Type B pancreatic cell (in vitro differentiated cells): ENCODE data around the gene ABCG8. TPM values are rescaled to one million over a fixed set of nuclear protein-coding genes. Genes with fewer than 3 reads are reported as not detected.

ENCODE experiments used
- DNase-seq: peaks from one replicate; pipeline ENCODE4 v3.0.0; 2021; ENCODE audit warnings: mixed read lengths; ENCODE audit not compliant: unreplicated experiment; ENCODE audit errors: extremely low spot score
- H3K27ac Mint-ChIP-seq: 2 replicates; pipeline ENCODE4 v1.8.0; 2021; ENCODE audit warnings: mild to moderate bottlenecking, mixed read lengths
- H3K27me3 Mint-ChIP-seq: 2 replicates; pipeline ENCODE4 v1.8.0; 2021; ENCODE audit warnings: mixed read lengths
- H3K36me3 Mint-ChIP-seq: 2 replicates; pipeline ENCODE4 v1.8.0; 2021; ENCODE audit warnings: mixed read lengths
- H3K4me1 Mint-ChIP-seq: one replicate; pipeline ENCODE4 v1.8.0; 2021; ENCODE audit warnings: mixed read lengths; ENCODE audit not compliant: unreplicated experiment
- H3K4me3 Mint-ChIP-seq: 2 replicates; pipeline ENCODE4 v1.8.0; 2021; ENCODE audit warnings: mild to moderate bottlenecking, mixed read lengths
- H3K9me3 Mint-ChIP-seq: 2 replicates; pipeline ENCODE4 v1.8.0; 2021; ENCODE audit warnings: mixed read lengths
- total RNA-seq: library from RNA; stranded (reverse); gene quantifications from 2 replicates; pipeline ENCODE4 v1.2.1, GENCODE V29; 2021; ENCODE audit warnings: low replicate concordance
- TF ChIP-seq, protein P1 (sequence below): fragments of 200-600 bp; sonication (generic); conservative IDR thresholded peaks from 2 replicates; pipeline ENCODE4 v1.5.0; 2021; ENCODE audit warnings: antibody characterized with exemption, mild to moderate bottlenecking

Gene ABCG8
- total RNA-seq, 1 donor from 2014 or later: not detected

DNA sequence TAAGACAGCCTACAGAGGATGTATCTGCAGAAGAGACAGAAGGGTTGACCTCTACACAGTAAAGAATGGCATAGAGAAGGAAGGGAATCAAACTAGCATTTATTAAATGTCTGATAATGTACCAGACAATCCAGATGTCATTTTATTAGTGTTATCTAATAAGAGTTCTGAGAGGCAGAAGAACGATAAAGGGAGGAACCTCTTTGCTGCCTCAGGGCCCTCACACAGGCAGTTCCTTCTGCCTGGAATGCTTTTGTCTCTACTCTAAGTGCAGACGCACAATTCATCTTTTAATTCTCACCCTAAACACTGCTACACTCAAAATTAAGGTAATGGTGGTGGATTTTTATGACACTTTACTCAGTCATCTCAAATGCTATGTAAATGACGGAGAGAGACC lies 92.5 kb downstream of the ABCG8 start:
- Mint-ChIP-seq H3K36me3 (peaks cover 28% of the 10 kb centered on the region), H3K27me3 (no peaks in the 10 kb centered on the region), H3K4me1 (no peaks in the 10 kb centered on the region), H3K27ac (no peak overlapping the region), H3K4me3 (no peak overlapping the region), H3K9me3 (no peaks in the 10 kb centered on the region)
- DNase-seq: no peak
- TF ChIP-seq, protein P1, sequence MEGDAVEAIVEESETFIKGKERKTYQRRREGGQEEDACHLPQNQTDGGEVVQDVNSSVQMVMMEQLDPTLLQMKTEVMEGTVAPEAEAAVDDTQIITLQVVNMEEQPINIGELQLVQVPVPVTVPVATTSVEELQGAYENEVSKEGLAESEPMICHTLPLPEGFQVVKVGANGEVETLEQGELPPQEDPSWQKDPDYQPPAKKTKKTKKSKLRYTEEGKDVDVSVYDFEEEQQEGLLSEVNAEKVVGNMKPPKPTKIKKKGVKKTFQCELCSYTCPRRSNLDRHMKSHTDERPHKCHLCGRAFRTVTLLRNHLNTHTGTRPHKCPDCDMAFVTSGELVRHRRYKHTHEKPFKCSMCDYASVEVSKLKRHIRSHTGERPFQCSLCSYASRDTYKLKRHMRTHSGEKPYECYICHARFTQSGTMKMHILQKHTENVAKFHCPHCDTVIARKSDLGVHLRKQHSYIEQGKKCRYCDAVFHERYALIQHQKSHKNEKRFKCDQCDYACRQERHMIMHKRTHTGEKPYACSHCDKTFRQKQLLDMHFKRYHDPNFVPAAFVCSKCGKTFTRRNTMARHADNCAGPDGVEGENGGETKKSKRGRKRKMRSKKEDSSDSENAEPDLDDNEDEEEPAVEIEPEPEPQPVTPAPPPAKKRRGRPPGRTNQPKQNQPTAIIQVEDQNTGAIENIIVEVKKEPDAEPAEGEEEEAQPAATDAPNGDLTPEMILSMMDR: no peak

Other genes starting within 250 kb of the ABCG8 start
- 35.6 and 59.8 TPM in 2 replicates for gene THADA, start 242.9 kb upstream of the ABCG8 start, total RNA-seq
- 0.81 and 3.5 TPM in 2 replicates for gene PLEKHH2, start 201.7 kb upstream of the ABCG8 start, total RNA-seq
- 0.24 TPM in 1 of 2 replicates, not detected in the other for gene C1GALT1C1L, start 162.5 kb upstream of the ABCG8 start, total RNA-seq
- 18.8 and 22.0 TPM in 2 replicates for gene DYNC2LI1, start 64.9 kb upstream of the ABCG8 start, total RNA-seq
- gene ABCG5, start 132 bp upstream of the ABCG8 start, total RNA-seq: 0.10 and 0.36 TPM in 2 replicates
- 104 and 117 TPM in 2 replicates for gene LRPPRC, start 157.0 kb downstream of the ABCG8 start, total RNA-seq